A673 (cell line): ENCODE measurements around the gene TBCD. TPM values are rescaled to one million over a fixed set of nuclear protein-coding genes. Genes with fewer than 3 reads are reported as not detected.

Source experiments
- BruUV-seq: library from RNA; stranded (reverse); fragments of 400-500 nt; replicated peaks from 2 replicates; lab custom pipeline; 2021; lab: Mats Ljungman, UMichigan
- CTCF ChIA-PET: fragments of 300-600 bp; sonication (Branson Sonifier 250); formaldehyde crosslinking; loops from one replicate; lab custom pipeline; 2022; ENCODE audit warnings: antibody characterized with exemption; lab: Charles Lee
- POLR2A ChIA-PET: fragments of 300-600 bp; sonication (Branson Sonifier 250); formaldehyde crosslinking; loops from one replicate; lab custom pipeline; 2022; ENCODE audit warnings: antibody characterized with exemption; ENCODE audit not compliant: low non-redundant PET; lab: Charles Lee
- DNase-seq: peaks from one replicate; pipeline ENCODE4 v3.0.0-alpha.2; 2015; ENCODE audit warnings: low spot score
- H3K27ac ChIP-seq: fragments of 200-600 bp; sonication (generic); 2 replicates; pipeline ENCODE4 v1.5.1; 2016; ENCODE audit warnings: mixed run types, low read depth, mild to moderate bottlenecking, mixed read lengths, antibody characterized with exemption, low read length; ENCODE audit not compliant: poor library complexity, severe bottlenecking
- H3K27me3 ChIP-seq: fragments of 200-600 bp; sonication (generic); replicated peaks from 2 replicates; pipeline ENCODE4 v1.6.1; 2017; ENCODE audit warnings: mixed run types, low read depth, mild to moderate bottlenecking, mixed read lengths, antibody characterized with exemption, low read length; ENCODE audit not compliant: insufficient read depth, poor library complexity
- H3K36me3 ChIP-seq: fragments of 200-600 bp; sonication (generic); 2 replicates; pipeline ENCODE4 v1.6.1; 2016; ENCODE audit warnings: mixed run types, mild to moderate bottlenecking, mixed read lengths, antibody characterized with exemption, low read length; ENCODE audit not compliant: insufficient read depth, poor library complexity, severe bottlenecking
- H3K4me1 ChIP-seq: fragments of 200-600 bp; sonication (generic); 2 replicates; pipeline ENCODE4 v1.6.1; 2017; ENCODE audit warnings: mixed run types, mild to moderate bottlenecking, mixed read lengths, antibody characterized with exemption, low read length; ENCODE audit not compliant: insufficient read depth, poor library complexity, severe bottlenecking
- H3K4me3 ChIP-seq: fragments of 200-600 bp; sonication (generic); 2 replicates; pipeline ENCODE4 v1.5.1; 2016; ENCODE audit warnings: low read depth, mixed run types, mild to moderate bottlenecking, mixed read lengths, low read length; ENCODE audit not compliant: poor library complexity, severe bottlenecking
- H3K9me3 ChIP-seq: fragments of 200-600 bp; sonication (generic); 2 replicates; pipeline ENCODE4 v1.6.1; 2016; ENCODE audit warnings: mixed run types, low read depth, mild to moderate bottlenecking, mixed read lengths, antibody characterized with exemption, low read length; ENCODE audit not compliant: poor library complexity, severe bottlenecking
- CTCF ChIP-seq: fragments of 300-800, 200-600 bp; sonication (generic); conservative IDR thresholded peaks from 2 replicates; pipeline ENCODE4 v1.5.1; 2017; ENCODE audit warnings: low read depth, mild to moderate bottlenecking, antibody characterized with exemption, low read length, moderate library complexity, mixed read lengths
- EZH2 ChIP-seq: fragments of 200-600 bp; sonication (generic); IDR thresholded peaks from 2 replicates; pipeline ENCODE4 v1.6.1; 2017; ENCODE audit warnings: borderline replicate concordance, low read depth, mild to moderate bottlenecking, mixed read lengths, antibody characterized with exemption, low read length; ENCODE audit not compliant: poor library complexity, severe bottlenecking
- intact Hi-C: fragments of 100-400 bp; cut with micrococcal nuclease; formaldehyde crosslinking; loops from one replicate; pipeline ENCODE4 v1.10.0; 2022; ENCODE audit not compliant: unreplicated experiment
- total RNA-seq: library from RNA; stranded (reverse); gene quantifications from 2 replicates; pipeline ENCODE4 v1.2.3, GENCODE V29; 2021

The TBCD gene
- total RNA-seq, 1 experiment from 2014 or later = 113 TPM

- ChIA-PET CTCF (no interaction called here), POLR2A (interaction anchor here (0.7 kb wide), 1 partner anchor 110 kb away, joined by 9 read pairs; no protein-coding TSS in a partner anchor)
- no peaks in the 10 kb centered on the region for H3K4me1 ChIP-seq
- no peak overlapping the region for H3K4me3 ChIP-seq
- H3K9me3 ChIP-seq = no peaks in the 10 kb centered on the region
- intact Hi-C loops = no loop called here
- no peak overlapping the region for H3K27ac ChIP-seq
- H3K36me3 ChIP-seq = no peaks in the 10 kb centered on the region
- H3K27me3 ChIP-seq = no peaks in the 10 kb centered on the region
- no peak for DNase-seq
- BruUV-seq = no TSS peak
- no peak for TF ChIP-seq EZH2
- no peak for TF ChIP-seq CTCF
Observed at GRCh38 chr17:82957961-82958561, 206.2 kb downstream of the TBCD start.

- no peaks in the 10 kb centered on the region for H3K9me3 ChIP-seq
- DNase-seq = no peak
- intact Hi-C loops = no loop called here
- no peaks in the 10 kb centered on the region for H3K4me1 ChIP-seq
- no peak overlapping the region for H3K4me3 ChIP-seq
- H3K27ac ChIP-seq = no peak overlapping the region
- CTCF ChIA-PET = no interaction called here
- no peaks in the 10 kb centered on the region for H3K36me3 ChIP-seq
- BruUV-seq = no TSS peak
- H3K27me3 ChIP-seq = no peaks in the 10 kb centered on the region
- POLR2A ChIA-PET = no interaction called here
- no peak for TF ChIP-seq EZH2
- no peak for TF ChIP-seq CTCF
Observed at GRCh38 chr17:82959242-82959930, 207.5 kb downstream of the TBCD start.

GRCh38 chr17:82959990-82960418, 208.1 kb downstream of the TBCD start:
- CTCF ChIA-PET = no interaction called here
- H3K4me3 ChIP-seq = no peak overlapping the region
- no peaks in the 10 kb centered on the region for H3K27me3 ChIP-seq
- no peaks in the 10 kb centered on the region for H3K9me3 ChIP-seq
- intact Hi-C loops = loop anchor here (5.0 kb wide), 1 partner anchor 178 kb away; no protein-coding TSS in a partner anchor
- no peaks in the 10 kb centered on the region for H3K36me3 ChIP-seq
- BruUV-seq = no TSS peak
- no peak overlapping the region for H3K27ac ChIP-seq
- POLR2A ChIA-PET = no interaction called here
- DNase-seq = no peak
- H3K4me1 ChIP-seq = no peaks in the 10 kb centered on the region
- TF ChIP-seq EZH2 = no peak
- no peak for TF ChIP-seq CTCF
